ENCODE measurements around the gene PRUNE2.
"Not testable (repeated sequence)": the region's sequence is repeated elsewhere in the genome, so short reads cannot be mapped to it uniquely, and the experiment has no call there.

The PRUNE2 gene

GRCh38 chr9:76793784-76794431 lies 112.0 kb downstream of the PRUNE2 start:
- DNase-seq (ENCODE audit: low spot score) = peak; percentile 60

- DNase-seq (ENCODE audit: low spot score) = no peak
Observed at GRCh38 chr9:76789840-76790239, 116.1 kb downstream of the PRUNE2 start.

GRCh38 chr9:76787677-76788076 lies 118.2 kb downstream of the PRUNE2 start:
- DNase-seq (ENCODE audit: low spot score) = peak; percentile 12

- DNase-seq (ENCODE audit: low spot score) = no peak
Observed at GRCh38 chr9:76785501-76785900, 120.4 kb downstream of the PRUNE2 start.

DNA sequence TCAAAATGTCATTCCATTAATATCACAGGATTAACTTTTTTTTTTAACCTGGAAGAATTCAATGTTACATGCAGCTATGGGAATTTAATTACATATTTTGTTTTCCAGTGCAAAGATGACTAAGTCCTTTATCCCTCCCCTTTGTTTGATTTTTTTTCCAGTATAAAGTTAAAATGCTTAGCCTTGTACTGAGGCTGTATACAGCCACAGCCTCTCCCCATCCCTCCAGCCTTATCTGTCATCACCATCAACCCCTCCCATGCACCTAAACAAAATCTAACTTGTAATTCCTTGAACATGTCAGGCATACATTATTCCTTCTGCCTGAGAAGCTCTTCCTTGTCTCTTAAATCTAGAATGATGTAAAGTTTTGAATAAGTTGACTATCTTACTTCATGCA lies 121.0 kb downstream of the PRUNE2 start:
- no peak for DNase-seq (ENCODE audit: low spot score)

DNA sequence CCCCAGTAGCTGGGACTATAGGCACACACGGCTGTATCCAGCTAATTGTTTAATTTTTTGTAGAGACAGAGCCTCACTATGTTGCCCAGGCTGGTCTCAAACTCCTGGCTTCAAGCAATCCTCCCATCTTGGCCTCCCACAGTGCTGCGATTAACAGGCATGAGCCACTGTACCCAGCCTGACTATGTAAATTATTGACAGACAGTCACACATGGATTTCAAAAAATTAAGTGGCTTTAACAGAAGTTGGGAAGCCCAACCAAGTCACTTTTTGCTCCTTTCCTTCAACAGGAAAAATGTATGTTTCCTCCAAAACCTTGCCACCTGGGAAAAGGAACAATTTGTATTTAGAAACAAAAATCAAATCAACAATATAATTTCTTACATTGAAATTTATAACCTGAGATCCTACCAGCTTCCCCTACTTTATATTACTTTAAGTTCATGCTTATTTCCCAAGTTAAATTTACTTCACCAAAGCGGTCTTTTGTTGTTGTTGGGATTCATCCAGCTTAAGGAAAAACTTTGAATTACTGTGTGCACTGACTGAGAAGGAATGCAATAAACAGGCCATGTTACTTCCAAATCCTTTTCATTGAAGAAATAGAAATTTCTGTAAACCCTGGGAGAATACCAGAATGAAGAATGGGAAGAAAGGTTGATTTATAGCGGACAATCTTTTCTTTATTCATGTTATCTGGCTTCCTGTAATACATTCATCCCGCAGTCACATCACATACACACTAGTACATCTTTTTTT lies 133.0 kb downstream of the PRUNE2 start:
- DNase-seq (ENCODE audit: low spot score) = peak; percentile 73

DNA sequence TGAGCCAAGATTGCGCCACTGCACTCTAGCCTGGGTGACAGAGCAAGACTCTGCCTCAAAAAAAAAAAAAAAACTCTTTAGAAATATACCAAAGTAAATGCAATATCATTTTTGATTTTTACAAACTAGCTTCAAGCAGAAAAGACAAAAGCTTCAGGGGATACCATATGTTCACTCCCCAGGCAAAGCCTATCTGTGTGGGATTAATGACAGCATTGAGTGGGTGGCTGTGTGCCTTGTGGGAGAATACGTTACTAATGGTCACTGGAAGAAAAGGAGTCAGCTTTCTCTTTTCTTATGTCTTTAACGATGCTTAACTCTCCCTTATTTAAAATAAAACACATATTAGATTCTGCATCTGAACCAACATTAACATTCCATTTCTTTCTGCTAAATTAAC lies 139.8 kb downstream of the PRUNE2 start:
- DNase-seq (ENCODE audit: low spot score) = no peak

- DNase-seq (ENCODE audit: low spot score) = no peak
Observed at GRCh38 chr9:76764138-76764537, 141.8 kb downstream of the PRUNE2 start, which contains the start of gene PCA3. PCA3 (plus strand) TSS chr9:76764438.

DNA sequence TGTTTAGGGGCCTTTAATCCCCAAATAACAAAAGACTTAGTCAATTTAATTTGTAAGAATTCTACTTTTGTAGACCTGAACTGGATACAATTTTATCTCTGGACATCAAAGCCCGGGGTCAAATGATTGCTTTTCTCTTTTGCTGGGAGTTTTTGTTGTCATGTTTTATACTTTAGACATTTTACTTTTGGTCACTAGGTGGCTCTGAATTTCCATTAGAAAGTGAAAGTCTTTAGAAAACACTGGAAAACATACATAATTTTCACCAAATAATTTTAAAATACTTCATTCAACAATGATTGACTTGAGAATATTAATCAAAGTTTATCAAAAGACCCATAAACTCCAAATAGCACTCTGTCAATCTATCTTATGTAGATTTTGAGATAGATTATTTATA lies 144.5 kb downstream of the PRUNE2 start:
- peak; percentile 52 for DNase-seq (ENCODE audit: low spot score)

- no peak for DNase-seq (ENCODE audit: low spot score)
Observed at GRCh38 chr9:76759732-76760131, 146.2 kb downstream of the PRUNE2 start.

GRCh38 chr9:76758476-76758875 lies 147.4 kb downstream of the PRUNE2 start:
- DNase-seq (ENCODE audit: low spot score) = no peak

- no peak for DNase-seq (ENCODE audit: low spot score)
Observed at GRCh38 chr9:76756941-76757673, 148.8 kb downstream of the PRUNE2 start.

DNA sequence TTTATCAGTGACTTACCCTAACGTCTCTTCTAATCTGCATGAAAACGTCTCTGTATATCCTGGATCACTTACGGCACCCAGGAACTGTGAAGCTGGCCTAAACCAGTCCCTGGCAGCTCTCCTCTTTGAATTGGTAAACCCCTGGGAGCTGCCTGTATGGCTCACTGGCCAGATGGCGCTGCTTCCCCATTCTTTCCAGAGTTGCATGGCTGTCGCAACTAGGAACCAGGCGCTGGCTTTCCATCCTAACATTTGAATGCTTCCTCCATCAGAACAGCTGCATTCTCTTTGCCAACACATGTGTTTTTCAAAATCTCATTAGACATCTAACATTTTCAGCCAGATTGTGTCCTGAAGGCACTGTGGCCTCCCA lies 149.7 kb downstream of the PRUNE2 start:
- no peak for DNase-seq (ENCODE audit: low spot score)

DNA sequence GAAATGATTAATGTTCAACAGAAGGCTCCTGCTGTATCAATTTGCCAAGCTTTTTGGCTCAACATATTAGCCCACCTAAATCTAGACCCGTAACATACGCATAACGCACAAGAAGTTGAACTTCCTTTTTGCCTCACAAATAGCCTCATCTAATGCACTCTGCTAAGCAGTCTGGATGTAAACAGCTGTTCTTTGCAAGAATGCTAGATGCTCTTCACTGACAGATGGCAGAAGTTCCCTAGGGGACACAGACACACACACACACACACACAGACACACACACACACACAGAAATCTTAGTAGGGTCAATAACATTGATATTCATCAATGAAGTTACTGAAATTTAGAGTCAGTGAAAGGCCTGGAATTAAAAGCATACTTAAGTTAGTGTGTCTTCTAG lies 154.9 kb downstream of the PRUNE2 start:
- no peak for DNase-seq (ENCODE audit: low spot score)

GRCh38 chr9:76744336-76744735 lies 161.6 kb downstream of the PRUNE2 start:
- DNase-seq (ENCODE audit: low spot score) = no peak

GRCh38 chr9:76743931-76744330 lies 162.0 kb downstream of the PRUNE2 start:
- DNase-seq (ENCODE audit: low spot score) = no peak

DNA sequence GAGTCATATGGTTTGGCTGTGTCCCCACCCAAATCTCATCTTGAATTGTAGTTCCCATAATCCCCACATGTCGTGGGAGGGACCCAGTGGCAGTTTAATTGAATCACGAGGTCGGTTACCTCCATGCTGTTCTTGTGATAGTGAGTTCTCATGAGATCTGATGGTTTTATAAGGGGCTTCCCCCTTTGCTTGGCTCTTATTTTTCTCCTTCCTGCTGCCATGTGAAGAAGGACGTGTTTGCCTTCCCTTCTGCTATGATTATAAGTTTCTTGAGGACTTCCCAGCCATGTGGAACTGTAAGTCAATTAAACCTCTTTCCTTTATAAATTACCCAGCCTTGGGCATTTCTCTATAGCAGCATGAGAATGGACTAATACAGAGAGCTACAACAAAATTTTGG lies 163.0 kb downstream of the PRUNE2 start:
- not testable (repeated sequence) for DNase-seq (ENCODE audit: low spot score)

- DNase-seq (ENCODE audit: low spot score) = no peak
Observed at GRCh38 chr9:76741524-76741923, 164.4 kb downstream of the PRUNE2 start.

GRCh38 chr9:76738402-76738801 lies 167.5 kb downstream of the PRUNE2 start:
- DNase-seq (ENCODE audit: low spot score) = no peak

DNA sequence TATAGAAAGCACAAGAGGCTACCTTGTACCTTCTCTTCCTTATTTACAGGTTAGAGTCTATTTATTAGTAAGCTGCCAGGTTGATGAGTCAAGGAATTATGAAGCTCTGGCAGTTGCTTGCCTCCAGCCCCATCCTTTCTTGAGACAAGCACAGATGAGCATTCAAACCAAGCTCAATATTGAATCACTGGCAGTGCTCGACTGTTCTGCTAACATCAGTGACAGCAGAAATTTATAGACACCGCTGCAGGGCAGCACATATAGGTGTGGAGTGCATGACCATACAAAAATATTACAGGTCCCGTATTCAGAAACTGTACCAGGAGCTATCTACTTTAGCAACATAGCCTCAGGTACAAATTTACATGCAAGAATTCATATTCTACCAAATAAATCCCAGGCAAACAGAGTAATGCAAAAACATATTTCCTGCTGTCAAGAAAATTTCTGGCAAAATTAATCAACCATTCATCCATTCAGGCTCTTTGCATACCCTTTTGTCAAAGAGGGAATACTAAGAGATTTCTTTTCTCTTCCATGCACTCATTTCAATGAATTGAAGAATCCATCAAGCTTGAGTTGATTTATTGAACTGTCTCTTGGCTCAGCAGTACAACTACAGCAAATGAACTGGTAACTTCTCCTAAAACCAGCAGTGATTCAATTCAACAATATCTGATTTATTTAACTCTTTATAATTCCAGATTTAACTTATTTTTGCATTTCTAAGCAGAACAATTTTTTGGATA lies 168.6 kb downstream of the PRUNE2 start:
- DNase-seq (ENCODE audit: low spot score) = no peak

DNA sequence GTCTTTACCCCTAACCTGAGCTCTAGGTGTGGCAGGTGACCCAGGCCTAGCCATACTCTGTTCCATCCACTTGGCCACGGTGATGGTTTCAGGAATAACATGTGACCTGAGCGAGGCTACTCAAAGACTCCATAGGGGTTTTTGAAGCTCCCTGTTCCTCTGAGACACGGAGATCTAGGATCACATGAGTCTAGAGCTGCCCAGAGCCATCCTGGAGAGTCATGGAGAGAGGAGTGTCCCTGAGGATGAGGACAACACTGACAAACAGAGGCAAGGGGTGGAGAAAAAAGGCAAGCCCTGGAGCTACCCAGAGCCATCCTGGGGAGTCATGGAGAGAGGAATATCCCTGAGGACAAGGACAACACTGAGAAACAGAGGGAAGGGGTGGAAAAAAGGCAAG lies 171.2 kb downstream of the PRUNE2 start:
- DNase-seq (ENCODE audit: low spot score) = no peak

DNA sequence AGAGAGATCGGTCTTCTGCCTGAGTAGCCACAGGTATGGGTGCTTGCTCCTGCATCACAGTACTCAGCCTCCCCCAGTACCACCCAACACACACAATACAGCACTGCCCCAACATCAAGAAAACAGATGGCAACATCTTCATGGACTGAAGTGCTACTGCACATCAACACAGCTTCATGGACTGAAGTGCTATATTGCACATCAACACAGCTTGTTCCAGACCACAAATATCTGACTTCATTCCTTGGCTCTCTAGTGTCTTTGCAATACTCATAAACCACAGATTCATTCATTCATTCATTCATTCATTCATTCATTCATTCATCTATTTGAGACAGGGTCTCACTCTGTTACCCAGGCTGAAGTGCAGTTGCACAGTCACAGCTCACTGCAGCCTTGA lies 172.8 kb downstream of the PRUNE2 start:
- DNase-seq (ENCODE audit: low spot score) = no peak
